GM12865 (cell line): ENCODE results near the gene CAPZB.
"Not testable (repeated sequence)": the region's sequence is repeated elsewhere in the genome, so short reads cannot be mapped to it uniquely, and the experiment has no call there.

ENCODE experiments used
- DNase-seq: peaks from one replicate; pipeline ENCODE4 v3.0.0; 2010; ENCODE audit warnings: low read depth
- H3K4me3 ChIP-seq: 2 replicates; pipeline ENCODE4 v1.5.1; 2011; ENCODE audit warnings: mild to moderate bottlenecking, low read depth, low read length, control low read depth
- CTCF ChIP-seq: IDR thresholded peaks from 2 replicates; pipeline ENCODE4 v1.5.1; 2011; ENCODE audit warnings: low read length, control low read depth, low read depth, inconsistent platforms; ENCODE audit not compliant: insufficient read depth; ENCODE audit errors: missing control alignments

CAPZB gene

GRCh38 chr1:19525607-19526545, 40.5 kb upstream of the CAPZB start:
- no peak for DNase-seq
- TF ChIP-seq CTCF = no peak

GRCh38 chr1:19524791-19525190, 39.5 kb upstream of the CAPZB start:
- DNase-seq = no peak
- H3K4me3 ChIP-seq = no peak overlapping the region
- no peak for TF ChIP-seq CTCF

More at GRCh38 chr1:19525607-19526545, 40.5 kb upstream of the CAPZB start:
- H3K4me3 ChIP-seq = no peak overlapping the region

GRCh38 chr1:19522570-19522969, 37.2 kb upstream of the CAPZB start:
- not testable (repeated sequence) for DNase-seq, H3K4me3 ChIP-seq

GRCh38 chr1:19521411-19521810, 36.1 kb upstream of the CAPZB start:
- no peak overlapping the region for H3K4me3 ChIP-seq
- no peak for DNase-seq
- TF ChIP-seq CTCF = no peak

- TF ChIP-seq CTCF = no peak
- no peak for DNase-seq
- no peak overlapping the region for H3K4me3 ChIP-seq
Measured at GRCh38 chr1:19517017-19517416, 31.7 kb upstream of the CAPZB start.

GRCh38 chr1:19515201-19515600, 29.9 kb upstream of the CAPZB start:
- TF ChIP-seq CTCF = no peak
- DNase-seq = no peak

GRCh38 chr1:19514391-19514831, 29.1 kb upstream of the CAPZB start:
- no peak for TF ChIP-seq CTCF
- no peak overlapping the region for H3K4me3 ChIP-seq
- no peak for DNase-seq

More at GRCh38 chr1:19515201-19515600, 29.9 kb upstream of the CAPZB start:
- H3K4me3 ChIP-seq = no peak overlapping the region
